Limb (tissue), 2 donors: ENCODE results near the gene PRPSAP1.
"Not testable (repeated sequence)": the region's sequence is repeated elsewhere in the genome, so short reads cannot be mapped to it uniquely, and the experiment has no call there.

ENCODE experiments used
- DNase-seq, 2 donors: peaks; one replicate each; pipeline ENCODE4 v3.0.0-alpha.2; 2016; ENCODE audit errors: extremely low spot score in 2 of 2

The PRPSAP1 gene

GRCh38 chr17:76327696-76328095 is 26.0 kb downstream of the PRPSAP1 start:
- no peak for DNase-seq

- DNase-seq = no peak
Measured at GRCh38 chr17:76326306-76326705, 27.4 kb downstream of the PRPSAP1 start.

DNA sequence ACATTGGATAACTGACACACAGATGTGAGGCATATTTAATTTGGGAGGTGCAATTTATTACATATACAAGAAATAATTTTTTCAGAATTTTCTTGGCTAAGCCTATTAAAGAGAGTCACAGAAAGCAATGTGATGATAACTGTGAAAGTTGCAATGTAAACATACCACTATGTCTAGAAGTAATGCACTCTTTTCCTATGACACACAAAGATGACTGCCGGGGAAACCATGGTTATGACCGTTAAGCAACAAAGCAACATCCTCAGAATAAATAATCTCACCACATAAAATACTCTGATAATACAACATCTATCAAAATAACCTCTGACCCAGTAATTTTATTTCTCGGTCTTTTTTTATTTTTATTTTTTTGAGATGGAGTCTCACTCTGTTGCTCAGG is 35.1 kb downstream of the PRPSAP1 start:
- DNase-seq = no peak

- no peak for DNase-seq
Measured at GRCh38 chr17:76317535-76317934, 36.2 kb downstream of the PRPSAP1 start.

DNA sequence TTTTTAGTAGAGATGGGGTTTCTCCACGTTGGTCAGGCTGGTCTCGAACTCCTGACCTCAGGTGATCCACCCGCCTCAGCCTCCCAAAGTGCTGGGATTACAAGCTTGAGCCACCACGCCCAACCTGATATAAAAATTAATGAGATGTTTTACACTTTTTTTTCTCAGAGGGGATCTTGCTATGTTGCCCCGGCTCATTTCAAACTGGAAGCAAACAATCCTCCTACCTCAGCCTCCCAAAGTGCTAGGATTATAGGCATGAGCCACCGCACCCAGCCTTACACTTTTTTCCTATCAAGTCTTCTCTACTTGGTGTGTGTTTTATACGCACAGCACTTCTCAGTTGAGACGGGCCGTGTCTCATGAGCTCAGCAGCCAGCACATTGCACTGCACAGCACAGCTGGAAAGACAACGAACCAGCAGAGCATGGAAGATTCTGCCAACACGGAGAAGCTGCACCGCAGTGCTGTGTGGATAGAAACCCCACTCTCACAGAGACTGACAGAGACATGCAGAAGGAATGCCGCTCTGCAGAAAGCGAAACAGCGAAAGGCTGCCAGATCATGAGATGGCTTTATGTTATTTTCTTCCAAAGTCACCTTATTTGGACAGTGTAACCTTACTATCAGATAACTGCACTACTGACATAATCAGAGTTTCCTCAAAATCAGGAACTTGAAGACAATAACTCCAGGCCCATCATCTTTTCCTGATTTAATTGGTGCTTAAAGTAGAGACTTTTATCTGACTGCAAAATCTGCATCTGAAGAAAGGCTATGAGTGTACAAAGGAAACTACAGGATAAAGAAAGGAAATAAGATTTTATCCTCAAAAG is 39.1 kb downstream of the PRPSAP1 start:
- DNase-seq = no peak

GRCh38 chr17:76312735-76313134 is 41.0 kb downstream of the PRPSAP1 start:
- DNase-seq = no peak

DNA sequence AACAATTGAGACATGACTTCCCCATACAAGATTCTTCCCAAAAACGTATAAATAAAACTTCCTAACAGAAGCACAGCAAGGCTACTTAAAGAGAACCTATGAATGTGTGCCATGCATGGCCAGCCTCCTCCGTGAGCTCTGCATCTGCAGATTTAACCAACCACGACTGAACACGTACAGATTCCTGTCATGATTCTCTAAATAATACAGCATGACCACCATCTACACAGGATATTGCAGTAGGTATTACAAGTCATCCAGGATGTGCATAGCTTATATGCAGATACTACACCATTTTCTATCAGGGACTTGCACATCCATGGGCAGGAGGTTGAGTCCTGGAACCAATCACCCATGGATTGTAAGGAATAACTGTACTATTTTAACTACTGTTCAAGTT is 44.3 kb downstream of the PRPSAP1 start:
- DNase-seq = no peak

DNA sequence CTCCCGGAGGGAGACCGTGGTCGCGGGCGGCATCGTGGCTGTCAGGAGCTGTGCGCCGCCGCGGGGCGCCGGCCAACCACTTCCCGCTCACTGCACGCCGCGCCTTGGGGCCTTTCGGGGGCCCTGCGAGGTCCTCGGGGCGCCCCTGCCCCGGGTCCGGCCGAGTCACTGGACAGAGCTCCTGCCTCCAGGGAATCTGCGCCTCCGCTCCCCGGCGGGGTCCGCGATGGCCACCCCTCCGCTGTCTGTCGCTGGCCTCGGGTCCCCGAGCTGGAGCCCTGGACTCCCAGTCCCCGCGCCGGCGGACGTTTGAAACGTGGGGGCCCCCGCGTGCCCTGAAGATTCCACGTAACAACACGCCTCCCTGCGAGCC is 45.8 kb downstream of the PRPSAP1 start, which contains the start of gene QRICH2:
TSS of gene QRICH2 (minus strand) at position 311 of the 373 bp plus-strand sequence. CDS start at position 33, 278 bp downstream.
- DNase-seq = no peak

- DNase-seq = no peak
Measured at GRCh38 chr17:76307299-76307965, 46.3 kb downstream of the PRPSAP1 start.

GRCh38 chr17:76305135-76305454 is 48.6 kb downstream of the PRPSAP1 start:
- DNase-seq = not testable (repeated sequence)

GRCh38 chr17:76304226-76305134 is 49.2 kb downstream of the PRPSAP1 start:
- DNase-seq = no peak

DNA sequence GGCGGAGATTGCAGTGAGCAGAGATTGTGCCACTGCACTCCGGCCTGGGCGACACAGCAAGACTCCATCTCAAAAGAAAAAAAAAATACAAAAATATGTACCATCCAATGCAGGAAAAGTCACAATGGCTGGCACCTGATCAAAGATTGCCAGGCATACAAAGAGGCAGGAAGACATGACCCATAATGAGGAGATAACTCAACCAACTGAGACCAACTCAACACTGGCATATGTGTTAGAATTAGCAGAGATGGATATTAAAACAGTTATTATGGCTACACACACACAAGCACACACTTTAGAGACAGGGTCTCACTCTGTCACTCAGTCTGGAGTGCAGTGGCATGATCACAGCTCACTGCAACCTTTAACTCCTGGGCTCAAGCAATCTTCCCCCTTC is 56.3 kb downstream of the PRPSAP1 start:
- DNase-seq = no peak

- DNase-seq = no peak
Measured at GRCh38 chr17:76296889-76297288, 56.8 kb downstream of the PRPSAP1 start.

DNA sequence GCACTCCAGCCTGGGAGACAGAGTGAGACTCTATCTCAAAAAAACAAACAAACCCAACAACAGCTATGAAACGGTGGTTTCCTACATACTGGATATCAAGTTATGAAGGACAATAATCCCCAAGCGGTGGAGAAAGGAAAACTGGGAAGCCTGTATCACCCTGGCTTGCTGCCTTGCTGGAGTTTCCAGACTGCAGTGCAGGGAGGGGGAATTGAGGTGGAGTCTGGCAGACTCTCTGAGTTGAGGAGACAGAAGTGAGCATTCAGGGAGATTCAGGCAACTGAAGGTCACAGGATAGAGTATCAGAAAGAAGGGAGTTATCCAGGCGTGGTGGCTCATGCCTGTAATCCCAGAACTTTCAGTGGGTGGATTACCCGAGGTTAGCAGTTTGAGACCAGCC is 57.5 kb downstream of the PRPSAP1 start:
- no peak for DNase-seq

- no peak for DNase-seq
Measured at GRCh38 chr17:76293106-76293505, 60.6 kb downstream of the PRPSAP1 start.

DNA sequence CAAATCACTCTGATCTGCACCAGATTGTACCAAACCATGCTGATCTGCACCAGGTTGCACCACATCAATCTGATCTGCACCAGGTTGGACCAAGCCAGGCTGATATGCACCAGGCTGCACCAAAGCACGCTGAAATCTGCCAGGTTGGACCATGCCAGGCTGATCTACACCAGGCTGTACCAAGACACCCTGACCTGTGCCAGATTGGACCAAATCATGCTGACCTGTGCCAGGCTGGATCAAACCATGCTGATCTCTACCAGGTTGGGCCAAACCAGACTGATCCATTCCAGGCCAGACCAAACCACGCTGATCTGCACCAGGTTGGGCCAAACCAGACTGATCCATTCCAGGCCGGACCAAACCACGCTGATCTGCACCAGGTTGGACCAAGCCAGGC is 61.1 kb downstream of the PRPSAP1 start:
- no peak for DNase-seq

DNA sequence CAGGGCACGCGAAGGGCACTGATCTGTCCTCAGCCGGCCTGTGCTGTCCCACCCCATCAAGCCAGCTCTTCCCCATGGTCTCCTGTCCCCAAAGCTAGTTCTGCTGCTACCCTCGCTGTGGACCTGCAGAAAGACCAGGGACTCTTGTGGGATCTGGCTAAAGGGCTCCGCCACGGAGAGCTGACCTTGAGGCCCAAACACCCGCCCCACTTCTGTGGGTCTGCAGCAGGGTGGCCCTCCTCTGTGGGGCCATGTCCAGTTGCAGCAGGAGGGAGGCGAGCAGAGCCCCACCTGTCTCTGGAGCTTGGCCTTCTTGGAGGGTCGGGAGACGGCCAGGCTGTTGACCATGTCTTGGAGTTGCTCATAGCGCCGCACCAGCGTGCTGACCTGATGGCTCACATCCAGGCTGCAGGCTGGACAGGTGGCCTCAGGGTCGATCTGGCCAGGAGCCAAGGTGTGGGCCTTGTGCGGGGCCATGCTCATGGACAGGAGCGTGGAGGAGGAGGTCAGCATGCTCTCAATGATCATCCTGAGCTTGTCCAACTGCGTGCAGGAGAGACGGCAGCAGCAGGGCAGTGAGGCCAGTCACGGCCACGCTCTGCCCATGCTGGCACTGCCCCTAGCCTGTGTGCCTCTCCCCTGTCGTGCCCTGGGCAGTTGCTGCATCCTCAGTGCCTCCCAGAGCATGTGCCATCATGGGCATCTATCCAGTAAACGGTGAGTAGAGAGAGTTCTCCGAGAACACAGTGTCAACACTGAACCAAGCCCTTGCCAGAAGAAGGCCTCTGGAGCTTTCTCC is 71.9 kb downstream of the PRPSAP1 start:
- no peak for DNase-seq

GRCh38 chr17:76280650-76281049 is 73.1 kb downstream of the PRPSAP1 start:
- no peak for DNase-seq

- no peak for DNase-seq
Measured at GRCh38 chr17:76279742-76280287, 73.9 kb downstream of the PRPSAP1 start.

GRCh38 chr17:76278952-76279741 is 74.6 kb downstream of the PRPSAP1 start:
- peak; percentile 81 to 91 for DNase-seq
